B cell (primary cell): ENCODE data around the gene SLC25A25. TPM values are rescaled to one million over a fixed set of nuclear protein-coding genes. Genes with fewer than 3 reads are reported as not detected.

ENCODE experiments used
- ATAC-seq: fragments of 200-7000 bp; cut with Tn5 transposase; one replicate; pipeline ENCODE4 v1.10.0; 2021; ENCODE audit warnings: low read depth, mild to moderate bottlenecking, moderate number of reproducible peaks, moderate library complexity
- CTCF ChIA-PET: fragments of 350-600 bp; sonication (Branson Sonifier 250); formaldehyde crosslinking; loops from one replicate; lab custom pipeline; 2021; ENCODE audit warnings: antibody characterized with exemption, inconsistent platforms; lab: Charles Lee
- POLR2A ChIA-PET: fragments of 350-600 bp; sonication (Branson Sonifier 250); formaldehyde crosslinking; loops from one replicate; lab custom pipeline; 2021; ENCODE audit warnings: antibody characterized with exemption; lab: Charles Lee
- DNase-seq: peaks from one replicate; pipeline ENCODE4 v3.0.0; 2013
- H2AFZ ChIP-seq: 2 replicates; pipeline ENCODE4 v1.6.1; 2012; ENCODE audit warnings: mild to moderate bottlenecking, low read depth, low read length; ENCODE audit not compliant: insufficient read depth, poor library complexity, severe bottlenecking
- H3K27ac ChIP-seq, 2 donors: 1 replicate in 1 of 2; 2 replicates in 1 of 2; pipeline ENCODE4 v1.5.1; 2012 to 2013; ENCODE audit warnings: low read length in 2 of 2, mild to moderate bottlenecking in 2 of 2, moderate library complexity in 1 of 2
- H3K27me3 ChIP-seq, 4 experiments: fragments of 200-600 bp in 1 of 4; sonication (generic) in 1 of 4; replicated peaks in 1 of 4; 1 replicate in 2 of 4; 2 replicates in 2 of 4; pipeline versions ENCODE4 v1.6.1 to v1.7.0; 2013 to 2016; ENCODE audit warnings: low read length in 3 of 4, mild to moderate bottlenecking in 2 of 4, mixed read lengths in 1 of 4, moderate library complexity in 1 of 4; ENCODE audit not compliant: insufficient read depth in 4 of 4, control insufficient read depth in 3 of 4; ENCODE audit errors: control extremely low read depth in 1 of 4
- H3K36me3 ChIP-seq, 2 experiments: replicated peaks in 1 of 2; 1 replicate in 1 of 2; 2 replicates in 1 of 2; pipeline versions ENCODE4 v1.6.1 to v1.7.1; 2013; ENCODE audit warnings: low read length in 1 of 2; ENCODE audit not compliant: insufficient read depth in 2 of 2, control insufficient read depth in 1 of 2; ENCODE audit errors: control extremely low read depth in 1 of 2, extremely low read depth in 1 of 2
- H3K4me1 ChIP-seq, 2 donors: fragments of 200-600 bp in 1 of 2; sonication (generic) in 1 of 2; 1 replicate in 1 of 2; 2 replicates in 1 of 2; pipeline versions ENCODE4 v1.5.1 to v1.6.1; 2013 to 2017; ENCODE audit warnings: low read length in 2 of 2; ENCODE audit not compliant: control insufficient read depth in 2 of 2, insufficient read depth in 2 of 2
- H3K4me2 ChIP-seq: replicated peaks from 2 replicates; pipeline ENCODE3; 2012; ENCODE audit warnings: mild to moderate bottlenecking, low read depth, low read length; ENCODE audit not compliant: poor library complexity, severe bottlenecking
- H3K4me3 ChIP-seq, 5 experiments: fragments of 200-600 bp in 1 of 5; sonication (generic) in 1 of 5; 1 replicate in 3 of 5; 2 replicates in 2 of 5; pipeline versions ENCODE4 v1.5.1 to v1.7.0; 2011 to 2016; ENCODE audit warnings: low read length in 4 of 5, mild to moderate bottlenecking in 4 of 5, low read depth in 2 of 5, control low read depth in 1 of 5, moderate library complexity in 1 of 5; ENCODE audit not compliant: insufficient read depth in 1 of 5; ENCODE audit errors: control extremely low read depth in 1 of 5, extremely low read depth in 1 of 5
- H3K79me2 ChIP-seq: fragments of 200-600 bp; sonication (generic); one replicate; pipeline ENCODE4 v1.6.0; 2016; ENCODE audit warnings: low read length; ENCODE audit not compliant: control insufficient read depth, insufficient read depth
- H3K9ac ChIP-seq: fragments of 200-600 bp; sonication (generic); 2 replicates; pipeline ENCODE4 v1.6.1; 2017; ENCODE audit warnings: mild to moderate bottlenecking, low read length, moderate library complexity
- H3K9me3 ChIP-seq, 3 donors: one replicate each; pipeline versions ENCODE4 v1.6.1 to v1.7.1; 2013; ENCODE audit warnings: low read length in 2 of 3; ENCODE audit not compliant: control insufficient read depth in 2 of 3, insufficient read depth in 1 of 3; ENCODE audit errors: control extremely low read depth in 1 of 3
- H4K20me1 ChIP-seq: 2 replicates; pipeline ENCODE4 v1.6.0; 2012; ENCODE audit warnings: mild to moderate bottlenecking, low read length; ENCODE audit not compliant: insufficient read depth, control insufficient read depth, poor library complexity, severe bottlenecking
- H3K27ac Mint-ChIP-seq: one replicate; pipeline ENCODE4 v1.8.0; 2021; ENCODE audit warnings: mixed read lengths
- H3K27me3 Mint-ChIP-seq: one replicate; pipeline ENCODE4 v1.8.0; 2021; ENCODE audit warnings: mixed read lengths
- H3K4me1 Mint-ChIP-seq: one replicate; pipeline ENCODE4 v1.8.0; 2021; ENCODE audit warnings: mixed read lengths
- H3K4me3 Mint-ChIP-seq: one replicate; pipeline ENCODE4 v1.8.0; 2021; ENCODE audit warnings: mixed read lengths
- H3K9me3 Mint-ChIP-seq: one replicate; pipeline ENCODE4 v1.8.0; 2022; ENCODE audit warnings: mixed read lengths; ENCODE audit not compliant: insufficient read depth
- CTCF ChIP-seq: fragments of 200-600 bp; IDR thresholded peaks from one replicate; pipeline ENCODE4 v1.8.0; 2022; ENCODE audit warnings: antibody characterized with exemption, mild to moderate bottlenecking
- EZH2 ChIP-seq: IDR thresholded peaks from 2 replicates; pipeline ENCODE4 v1.6.1; 2012; ENCODE audit warnings: borderline replicate concordance, low read depth, mild to moderate bottlenecking, moderate library complexity, low read length; ENCODE audit not compliant: insufficient read depth, poor library complexity, severe bottlenecking
- WGBS: methylation state at CpG from one replicate; pipeline ENCODE4 v1.1.5; 2013; ENCODE audit warnings: missing lambda C conversion rate; ENCODE audit not compliant: insufficient coverage; 5-methylcytosine and 5-hydroxymethylcytosine counted together
- intact Hi-C: fragments of 100-400 bp; cut with micrococcal nuclease; formaldehyde crosslinking; loops from one replicate; pipeline ENCODE4 v1.10.0; 2022
- polyA plus RNA-seq: library from polyadenylated mRNA; depleted of rRNA; stranded (reverse); fragments of >200 nt; gene quantifications from 2 replicates; pipeline ENCODE4 v1.2.3, GENCODE V29; 2012
- total RNA-seq, 2 donors: library from RNA; stranded (reverse); fragments of 120-200 nt in 1 of 2; gene quantifications; 1 replicate in 1 of 2; 2 replicates in 1 of 2; pipeline versions ENCODE4 v1.2.3 to v1.2.4, GENCODE V29; 2013 to 2022

The SLC25A25 gene
- total and polyA plus RNA-seq, 2 donors (not counting 1 experiment from before 2014, with no cell fraction given) = 12.1 to 18.6 TPM

GRCh38 chr9:128096616-128097536 lies 28.8 kb downstream of the SLC25A25 start:
- no peaks in the 10 kb centered on the region for H3K27me3 Mint-ChIP-seq
- no peak for TF ChIP-seq CTCF
- TF ChIP-seq EZH2 = no peak
- H3K27ac ChIP-seq = no peak overlapping the region
- H3K4me2 ChIP-seq = no peak overlapping the region
- H2AFZ ChIP-seq = no peak overlapping the region
- WGBS = 96% methylated on average over 11 of the region's 19 CpGs
- intact Hi-C loops = no loop called here
- no peak overlapping the region for H3K4me3 Mint-ChIP-seq
- no peaks in the 10 kb centered on the region for H3K9me3 Mint-ChIP-seq
- H3K9me3 ChIP-seq = no peaks in the 10 kb centered on the region
- peaks cover 70% of the 10 kb centered on the region for H3K79me2 ChIP-seq
- peaks cover 69% of the 10 kb centered on the region for H4K20me1 ChIP-seq
- H3K4me3 ChIP-seq = no peak overlapping the region
- ChIA-PET CTCF (no interaction called here), POLR2A (no interaction called here)
- peaks cover 40% of the 10 kb centered on the region for H3K4me1 Mint-ChIP-seq
- no peak for ATAC-seq
- H3K4me1 ChIP-seq = peaks cover 31 to 43% of the 10 kb centered on the region in 2 donors
- no peak for DNase-seq
- H3K27me3 ChIP-seq = no peaks in the 10 kb centered on the region
- peaks cover 0 to 16% of the 10 kb centered on the region in 2 experiments for H3K36me3 ChIP-seq
- no peak overlapping the region for H3K9ac ChIP-seq
- peak overlapping the region; percentile 63 for H3K27ac Mint-ChIP-seq
